NCI-H774 (cell line): ENCODE data around the gene ARF6.
"Not testable (repeated sequence)": the region's sequence is repeated elsewhere in the genome, so short reads cannot be mapped to it uniquely, and the experiment has no call there.

Experiments
- DNase-seq: peaks from one replicate; lab custom pipeline; 2025; lab: John Stamatoyannopoulos, UW

ARF6 gene

GRCh38 chr14:49892636-49893308, at the start of gene ARF6:
ARF6 (plus strand) TSS chr14:49893082; CDS start chr14:49893737, 655 bp downstream.
- peak; percentile 93 for DNase-seq

DNA sequence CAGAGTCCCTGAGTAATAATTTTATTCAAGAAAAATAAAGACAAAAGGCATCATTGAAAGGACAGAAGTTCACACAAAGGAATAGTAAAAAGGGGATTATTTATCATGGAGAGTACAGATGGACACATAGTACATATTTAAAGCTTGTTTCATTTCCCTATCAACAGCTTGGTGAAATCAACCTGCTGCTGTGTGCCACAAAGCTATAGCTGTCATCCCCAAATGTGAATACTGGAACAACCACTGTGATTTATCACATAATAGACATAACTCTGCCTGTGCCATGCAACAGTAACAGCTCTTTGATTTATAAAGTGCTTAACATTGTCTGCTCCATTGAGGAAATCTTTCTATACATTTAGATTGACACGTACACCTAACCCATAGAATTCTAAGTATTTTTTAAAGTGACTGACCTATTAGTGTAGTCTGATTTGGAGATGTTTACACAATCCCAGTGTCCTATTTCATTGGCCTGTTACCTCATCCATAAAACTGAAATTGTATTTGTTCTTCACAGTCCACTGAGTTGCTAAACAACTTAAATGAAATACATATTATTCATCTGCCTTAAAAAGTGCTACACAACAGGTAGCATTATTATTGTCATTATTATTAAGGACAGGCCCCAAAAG, 43.6 kb upstream of the ARF6 start:
- DNase-seq: no peak

GRCh38 chr14:49851813-49852212, 41.1 kb upstream of the ARF6 start:
- DNase-seq: no peak

- peak; percentile 70 for DNase-seq
These were observed 40.4 kb upstream of the ARF6 start, which contains the start of gene NEMF for GRCh38 chr14:49852301-49853157. NEMF (minus strand) TSS chr14:49852788; CDS start chr14:49852753, 35 bp downstream.

GRCh38 chr14:49853158-49853477, 39.8 kb upstream of the ARF6 start:
- no peak for DNase-seq

DNA sequence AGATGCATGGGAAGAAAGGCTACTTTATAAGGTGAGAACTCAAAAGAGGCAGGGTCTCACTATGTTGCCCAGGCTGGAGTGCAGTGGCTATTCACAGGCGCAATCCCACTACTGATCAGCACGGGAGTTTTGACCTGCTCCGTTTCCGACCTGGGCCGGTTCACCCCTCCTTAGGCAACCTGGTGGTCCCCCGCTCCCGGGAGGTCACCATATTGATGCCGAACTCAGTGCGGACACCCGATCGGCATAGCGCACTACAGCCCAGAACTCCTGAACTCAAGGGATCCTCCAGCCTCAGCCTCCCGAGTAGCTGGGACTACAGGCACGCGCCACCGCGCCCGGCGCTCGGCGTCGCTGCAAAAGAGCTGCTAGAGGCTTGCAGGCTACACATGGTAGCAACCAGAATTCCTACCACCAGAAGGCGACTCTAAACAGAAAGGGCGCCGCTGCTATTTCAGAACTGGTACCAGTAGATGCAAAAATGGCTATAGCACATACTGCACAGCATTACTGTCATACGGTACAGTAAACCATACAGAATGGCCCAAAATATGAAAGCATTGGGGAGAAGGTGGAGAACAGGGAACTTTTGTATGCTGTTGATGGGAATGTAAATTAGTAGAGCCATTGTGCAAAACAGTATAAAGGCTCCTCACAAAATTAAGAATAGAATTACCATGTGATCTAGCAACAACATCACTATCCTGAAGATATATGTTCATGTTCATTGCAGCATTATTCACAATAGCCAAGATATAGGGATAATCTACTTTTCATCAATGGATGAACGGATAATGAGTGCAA, 39.1 kb upstream of the ARF6 start:
- peak; percentile 43 for DNase-seq

DNA sequence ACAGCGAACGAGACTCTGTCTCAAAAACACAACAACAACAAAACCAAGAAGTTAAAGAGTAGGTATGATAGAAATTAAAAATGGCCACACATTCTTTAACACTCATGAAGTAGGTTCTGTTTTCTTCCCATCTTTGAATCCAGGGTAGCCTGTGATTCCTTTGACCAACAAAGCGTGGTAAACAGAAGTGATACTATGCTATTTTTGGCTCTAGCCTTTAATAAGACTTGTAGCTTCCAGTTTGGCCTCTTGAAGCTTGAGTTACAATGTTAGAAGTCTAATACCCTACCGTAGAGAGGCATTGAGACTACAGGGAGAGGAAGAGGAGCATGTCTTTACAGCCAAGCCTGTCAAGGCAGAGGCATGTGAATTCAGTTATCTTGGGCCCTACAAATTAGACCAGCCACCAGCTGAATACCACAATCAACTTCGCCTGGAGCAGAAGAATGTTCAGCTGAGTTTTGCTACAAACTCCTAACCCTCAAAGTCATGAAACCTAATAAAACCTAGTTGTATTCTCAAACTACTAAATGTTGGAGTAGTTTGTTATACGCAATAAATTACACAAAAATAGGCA, 35.4 kb upstream of the ARF6 start:
- DNase-seq: no peak

DNA sequence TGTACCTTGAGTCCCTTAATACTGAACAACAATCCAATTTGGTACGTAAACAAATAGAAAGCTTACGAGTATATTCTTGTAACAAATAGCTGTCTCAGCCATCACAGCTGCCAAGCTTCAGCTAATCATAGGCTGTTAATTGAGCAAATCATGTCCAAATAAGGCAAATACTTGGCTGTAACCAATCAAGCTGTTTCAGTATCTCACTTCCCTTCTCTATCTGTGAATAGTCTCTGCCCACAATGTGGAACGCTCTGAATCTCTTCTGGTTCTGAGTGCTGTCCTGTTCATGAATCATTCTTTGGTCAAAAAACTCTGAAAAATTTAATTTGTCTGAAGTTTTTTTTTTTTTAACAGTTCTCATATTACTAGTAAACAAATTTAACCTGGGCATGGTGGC, 34.5 kb upstream of the ARF6 start:
- DNase-seq: no peak

- DNase-seq: no peak
These were observed 31.7 kb upstream of the ARF6 start for GRCh38 chr14:49860988-49861698.

DNA sequence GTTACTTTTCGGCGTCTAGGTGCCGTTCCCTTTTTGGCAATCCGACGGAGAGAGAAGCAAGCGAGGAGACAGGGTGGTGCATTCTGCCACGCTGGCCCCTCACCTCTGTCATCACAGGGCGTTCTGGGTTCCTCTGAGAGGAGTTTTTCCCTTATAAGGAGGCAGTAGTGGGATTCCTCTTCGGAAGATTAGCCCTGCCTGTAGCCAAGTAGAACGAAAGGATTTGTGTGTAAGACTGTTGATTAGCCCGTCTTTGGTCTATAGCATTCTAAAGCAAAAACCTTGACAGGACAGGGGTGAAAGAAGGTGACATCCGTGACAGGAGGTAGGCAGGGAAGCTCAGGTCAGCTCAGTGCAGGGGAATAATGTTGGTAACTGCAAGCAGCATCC, 31.2 kb upstream of the ARF6 start:
- DNase-seq: no peak

DNA sequence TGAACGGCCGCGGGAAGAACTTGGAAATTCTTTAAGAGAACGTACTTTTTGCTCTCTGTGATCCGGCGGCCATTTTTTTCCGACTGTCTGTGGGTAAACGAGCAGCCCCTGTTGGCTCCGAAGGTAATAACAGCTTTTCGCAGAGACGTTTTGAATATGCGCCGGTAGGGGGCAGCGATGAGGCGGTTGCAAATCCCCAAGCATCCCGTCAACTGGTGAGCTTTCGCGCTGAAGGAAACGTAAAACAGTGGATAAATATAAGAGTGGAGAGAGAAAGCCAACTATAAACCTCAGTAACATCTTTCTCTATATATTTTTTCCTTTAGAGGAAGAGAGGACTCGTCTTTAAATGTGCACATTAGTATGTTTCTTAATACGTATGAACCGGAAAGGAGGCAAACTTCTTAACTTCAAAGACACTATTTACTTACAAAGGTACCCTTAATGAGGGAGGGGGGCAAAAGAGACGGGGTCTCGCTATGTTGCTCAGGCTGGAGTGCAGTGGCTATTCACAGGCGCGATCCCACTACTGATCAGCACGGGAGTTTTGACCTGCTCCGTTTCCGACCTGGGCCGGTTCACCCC, 30.7 kb upstream of the ARF6 start:
- DNase-seq: peak; percentile 45

- DNase-seq: no peak
These were observed 29.2 kb upstream of the ARF6 start for GRCh38 chr14:49863487-49864281.

DNA sequence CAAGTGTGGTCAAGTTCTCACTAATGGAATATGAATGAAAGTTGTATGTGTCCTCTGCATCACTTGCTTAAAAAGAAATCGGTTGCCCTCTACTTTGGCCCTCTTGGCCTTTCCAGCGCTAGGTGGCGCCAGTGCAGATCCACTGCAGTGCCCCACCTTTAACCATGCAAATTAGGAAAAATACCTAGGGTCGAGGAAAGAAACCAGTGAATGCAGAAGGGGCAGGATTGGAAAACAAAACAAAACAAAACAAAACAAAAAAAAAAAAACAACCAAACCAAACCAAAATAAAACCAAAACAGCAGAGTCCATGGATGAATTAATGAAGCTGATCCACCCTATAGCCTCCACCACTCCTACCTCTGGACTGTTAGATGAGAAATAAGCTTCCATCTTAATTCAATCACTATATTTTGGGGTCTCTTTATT, 27.4 kb upstream of the ARF6 start:
- DNase-seq: no peak

GRCh38 chr14:49867831-49868719, 24.8 kb upstream of the ARF6 start:
- peak; percentile 87 for DNase-seq

- DNase-seq: no peak
These were observed 24.2 kb upstream of the ARF6 start for GRCh38 chr14:49868720-49869114.

- DNase-seq: no peak
These were observed 22.0 kb upstream of the ARF6 start for GRCh38 chr14:49870908-49871307.

DNA sequence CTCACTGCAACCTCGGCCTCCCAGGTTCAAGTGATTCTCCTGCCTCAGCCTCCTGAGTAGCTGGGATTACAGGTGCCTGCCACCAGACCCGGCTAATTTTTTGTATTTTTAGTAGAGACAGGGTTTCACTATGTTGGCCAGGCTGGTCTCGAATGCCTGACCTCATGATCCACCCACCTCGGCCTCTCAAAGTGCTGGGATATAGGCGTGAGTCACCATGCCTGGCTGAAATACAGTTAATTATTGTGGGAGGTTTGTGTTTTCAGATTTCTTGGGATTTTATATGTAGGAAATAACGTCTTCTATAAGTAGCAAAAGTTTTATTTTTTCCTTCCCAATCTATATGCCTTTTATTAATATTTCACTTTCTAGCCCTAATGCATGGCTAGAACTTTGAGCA, 19.3 kb upstream of the ARF6 start:
- not testable (repeated sequence) for DNase-seq

DNA sequence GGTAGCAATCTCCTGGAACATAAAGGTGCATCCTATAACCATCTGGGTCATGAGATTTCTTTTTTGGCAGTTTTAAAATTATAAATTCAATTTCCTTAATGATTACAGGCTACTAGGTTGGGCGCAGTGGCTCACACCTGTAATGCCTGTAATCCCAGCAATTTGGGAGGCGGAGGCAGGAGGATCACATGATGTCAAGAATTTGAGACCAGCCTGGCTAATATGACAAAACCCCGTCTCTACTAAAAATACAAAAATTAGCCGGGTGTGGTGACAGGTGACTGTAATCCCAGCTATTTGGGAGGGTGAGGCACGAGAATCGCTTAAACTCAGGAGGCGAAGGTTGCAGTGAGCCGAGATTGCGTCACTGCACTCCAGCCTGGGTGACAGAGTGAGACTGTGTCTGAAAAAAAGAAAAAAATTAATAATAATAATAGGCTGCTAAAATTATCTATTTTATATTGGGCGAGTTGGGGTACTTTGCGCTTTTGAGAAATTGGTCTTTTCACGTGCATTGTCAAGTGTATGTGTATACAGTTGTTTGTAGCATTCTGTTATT, 17.2 kb upstream of the ARF6 start:
- no peak for DNase-seq
